Fibroblast of upper back skin (primary cell): Measurements from ENCODE around the gene POLR2L.

Experiments used
- DNase-seq: peaks from one replicate; pipeline ENCODE4 v3.0.0-alpha.2; 2013

Gene POLR2L

GRCh38 chr11:808427-809286 is 33.7 kb downstream of the POLR2L start:
- DNase-seq, result no peak

- no peak for DNase-seq
Observed at GRCh38 chr11:804599-804964, 37.7 kb downstream of the POLR2L start.

GRCh38 chr11:803770-804598 is 38.3 kb downstream of the POLR2L start:
- DNase-seq, result no peak

- DNase-seq, result no peak
Observed at GRCh38 chr11:803467-803742, 38.9 kb downstream of the POLR2L start.

- DNase-seq, result no peak
Observed at GRCh38 chr11:802693-803466, 39.4 kb downstream of the POLR2L start.

GRCh38 chr11:802018-802617 is 40.2 kb downstream of the POLR2L start:
- DNase-seq, result no peak

- DNase-seq, result no peak
Observed at GRCh38 chr11:801097-801780, 41.1 kb downstream of the POLR2L start.

GRCh38 chr11:800473-800872 is 41.9 kb downstream of the POLR2L start:
- no peak for DNase-seq

GRCh38 chr11:799641-800316 is 42.5 kb downstream of the POLR2L start:
- no peak for DNase-seq

GRCh38 chr11:798093-798713 is 44.1 kb downstream of the POLR2L start, which contains the start of gene SLC25A22:
Gene SLC25A22 (minus strand): TSS chr11:798281. CDS start chr11:795006, 3,275 bp downstream.
- DNase-seq, result peak; percentile 69

GRCh38 chr11:797296-798092 is 44.8 kb downstream of the POLR2L start:
- peak; percentile 82 for DNase-seq

GRCh38 chr11:796565-797295 is 45.6 kb downstream of the POLR2L start:
- no peak for DNase-seq

GRCh38 chr11:795634-796564 is 46.4 kb downstream of the POLR2L start:
- peak; percentile 82 for DNase-seq

GRCh38 chr11:794766-795633 is 47.3 kb downstream of the POLR2L start:
- DNase-seq, result no peak

GRCh38 chr11:794013-794765 is 48.1 kb downstream of the POLR2L start:
- DNase-seq, result no peak

GRCh38 chr11:793556-793955 is 48.8 kb downstream of the POLR2L start:
- no peak for DNase-seq

- DNase-seq, result no peak
Observed at GRCh38 chr11:792873-793272, 49.5 kb downstream of the POLR2L start.
